Measurements from ENCODE around the gene LTK.

The LTK gene

GRCh38 chr15:41530363-41530956 lies 16.8 kb upstream of the LTK start:
- no peak for DNase-seq (ENCODE audit: low read depth)

DNA sequence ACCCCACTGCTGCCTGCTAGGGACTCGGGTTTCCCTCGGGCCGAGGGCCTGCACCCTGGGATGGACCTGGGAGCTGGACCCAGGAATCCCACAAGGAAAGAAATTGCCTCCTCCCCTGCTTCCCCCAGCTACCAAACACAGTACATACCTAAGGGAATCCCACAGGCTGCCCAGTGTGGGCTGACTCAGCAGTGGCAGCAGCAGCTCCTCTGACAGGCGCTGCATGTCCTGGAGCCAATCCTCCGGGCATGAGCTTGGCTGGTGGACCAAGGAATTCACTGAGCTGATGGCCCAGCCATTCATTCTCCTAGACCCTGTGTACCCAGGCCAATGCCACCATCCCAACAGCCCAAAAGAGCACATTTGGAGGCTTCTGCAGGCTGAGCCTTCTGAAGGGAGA lies 9.5 kb upstream of the LTK start:
- DNase-seq (ENCODE audit: low read depth), result no peak

- DNase-seq (ENCODE audit: low read depth), result no peak
Observed at GRCh38 chr15:41521614-41522013, 8.0 kb upstream of the LTK start.

- DNase-seq (ENCODE audit: low read depth), result no peak
Observed at GRCh38 chr15:41520636-41521035, 7.0 kb upstream of the LTK start.

DNA sequence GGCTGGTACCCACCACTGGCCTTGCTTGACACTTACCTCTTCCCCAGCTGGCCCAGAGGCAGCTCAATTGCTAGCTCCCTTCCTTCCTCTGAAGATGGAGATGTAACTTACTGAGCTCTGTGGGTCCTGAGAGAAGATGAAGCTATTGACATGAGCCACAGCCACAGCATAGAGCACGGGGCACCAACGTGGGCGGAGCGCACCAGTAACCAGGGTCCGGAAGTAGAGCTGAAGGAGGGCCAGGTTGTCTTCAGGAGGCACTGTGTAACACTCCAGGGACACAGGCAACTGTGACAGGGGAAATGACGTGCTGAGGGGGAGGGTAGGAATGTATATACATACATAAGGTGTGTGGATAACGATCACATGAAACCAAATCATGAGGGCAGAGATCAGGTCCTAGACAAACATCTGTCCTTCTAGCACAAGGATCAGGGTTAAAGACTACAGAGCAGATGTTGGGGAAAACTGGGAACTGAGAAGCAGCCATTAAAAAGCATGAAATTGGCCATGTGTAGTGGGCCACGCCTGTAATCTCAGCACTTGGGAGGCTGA lies 4.3 kb upstream of the LTK start:
- DNase-seq (ENCODE audit: low read depth), result no peak

- DNase-seq (ENCODE audit: low read depth), result no peak
Observed at GRCh38 chr15:41512940-41513505, 604 bp downstream of the LTK start.

DNA sequence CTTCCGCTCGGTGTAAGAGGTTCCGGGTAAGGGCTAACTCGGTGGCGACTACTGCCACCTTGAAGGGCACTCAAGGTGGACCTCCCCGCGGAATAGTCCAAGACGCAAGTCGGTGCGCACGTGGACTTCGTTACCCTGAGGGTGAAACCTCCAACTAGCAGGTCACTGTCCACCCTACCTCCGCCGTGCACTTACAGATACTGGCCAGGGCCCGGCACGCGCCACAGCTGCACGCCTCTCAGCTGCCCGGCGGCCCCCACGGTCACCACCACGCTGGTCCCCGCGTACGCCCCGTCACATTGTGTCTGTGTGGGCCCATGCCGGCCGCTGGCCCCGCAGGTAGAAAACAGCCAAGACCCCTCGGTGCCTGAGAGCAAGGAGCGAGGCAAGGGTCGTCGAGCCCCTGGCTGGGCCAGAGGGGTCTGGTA lies 1.1 kb downstream of the LTK start:
- DNase-seq (ENCODE audit: low read depth), result no peak

DNA sequence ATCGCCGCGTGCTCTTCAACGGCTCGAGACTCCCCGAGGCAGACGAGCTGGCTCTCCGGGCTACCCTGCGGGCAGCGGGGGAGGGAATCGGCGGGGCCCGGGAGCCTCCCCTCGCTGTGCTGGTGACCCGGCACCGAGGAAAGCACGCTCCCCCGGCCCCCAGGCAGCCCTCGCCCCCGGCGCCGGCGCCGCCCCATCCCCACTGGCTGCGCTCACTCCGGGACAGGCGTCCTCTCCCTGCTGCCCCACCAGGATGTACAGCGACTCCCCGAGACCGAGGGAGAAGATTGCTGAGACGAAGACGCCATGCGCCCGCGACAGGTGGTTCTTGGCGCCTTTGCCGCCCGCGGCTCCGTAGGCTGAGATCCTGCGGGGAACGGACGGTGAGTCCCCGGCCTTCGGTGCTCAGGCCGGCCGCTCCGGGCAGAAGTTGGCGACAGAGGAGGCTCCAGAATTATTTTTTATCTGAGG lies 1.7 kb downstream of the LTK start:
- no peak for DNase-seq (ENCODE audit: low read depth)

GRCh38 chr15:41511331-41511898 lies 2.2 kb downstream of the LTK start:
- DNase-seq (ENCODE audit: low read depth), result no peak

GRCh38 chr15:41510728-41511127 lies 2.9 kb downstream of the LTK start:
- no peak for DNase-seq (ENCODE audit: low read depth)

DNA sequence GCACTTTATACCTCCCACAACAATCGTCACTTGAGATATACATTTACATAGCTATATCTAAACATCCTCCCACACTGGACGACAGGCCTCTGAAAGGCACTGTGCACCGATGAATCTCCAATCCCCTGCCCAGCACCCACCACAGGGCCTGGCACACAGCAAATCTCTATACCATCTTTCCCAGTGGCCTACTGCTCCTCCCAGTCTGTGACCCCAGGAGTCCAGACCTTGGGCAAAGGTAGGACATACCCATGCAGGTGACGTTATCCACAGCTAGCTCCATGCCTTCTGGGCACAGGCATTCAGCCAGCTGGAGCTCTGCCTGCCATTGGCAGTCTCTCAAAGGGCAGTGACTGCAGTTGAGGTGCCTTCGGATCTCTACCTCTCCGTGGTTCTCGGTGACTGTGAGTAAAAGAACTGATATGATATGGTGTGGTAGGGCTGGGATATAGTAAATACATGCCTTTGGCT lies 5.8 kb downstream of the LTK start:
- DNase-seq (ENCODE audit: low read depth), result no peak

GRCh38 chr15:41506796-41507341 lies 6.8 kb downstream of the LTK start:
- DNase-seq (ENCODE audit: low read depth), result no peak

- no peak for DNase-seq (ENCODE audit: low read depth)
Observed at GRCh38 chr15:41505776-41506175, 7.9 kb downstream of the LTK start.

GRCh38 chr15:41504751-41505492 lies 8.7 kb downstream of the LTK start:
- no peak for DNase-seq (ENCODE audit: low read depth)

GRCh38 chr15:41503669-41504010 lies 10.0 kb downstream of the LTK start:
- no peak for DNase-seq (ENCODE audit: low read depth)

GRCh38 chr15:41502795-41503668 lies 10.6 kb downstream of the LTK start:
- DNase-seq (ENCODE audit: low read depth), result no peak

DNA sequence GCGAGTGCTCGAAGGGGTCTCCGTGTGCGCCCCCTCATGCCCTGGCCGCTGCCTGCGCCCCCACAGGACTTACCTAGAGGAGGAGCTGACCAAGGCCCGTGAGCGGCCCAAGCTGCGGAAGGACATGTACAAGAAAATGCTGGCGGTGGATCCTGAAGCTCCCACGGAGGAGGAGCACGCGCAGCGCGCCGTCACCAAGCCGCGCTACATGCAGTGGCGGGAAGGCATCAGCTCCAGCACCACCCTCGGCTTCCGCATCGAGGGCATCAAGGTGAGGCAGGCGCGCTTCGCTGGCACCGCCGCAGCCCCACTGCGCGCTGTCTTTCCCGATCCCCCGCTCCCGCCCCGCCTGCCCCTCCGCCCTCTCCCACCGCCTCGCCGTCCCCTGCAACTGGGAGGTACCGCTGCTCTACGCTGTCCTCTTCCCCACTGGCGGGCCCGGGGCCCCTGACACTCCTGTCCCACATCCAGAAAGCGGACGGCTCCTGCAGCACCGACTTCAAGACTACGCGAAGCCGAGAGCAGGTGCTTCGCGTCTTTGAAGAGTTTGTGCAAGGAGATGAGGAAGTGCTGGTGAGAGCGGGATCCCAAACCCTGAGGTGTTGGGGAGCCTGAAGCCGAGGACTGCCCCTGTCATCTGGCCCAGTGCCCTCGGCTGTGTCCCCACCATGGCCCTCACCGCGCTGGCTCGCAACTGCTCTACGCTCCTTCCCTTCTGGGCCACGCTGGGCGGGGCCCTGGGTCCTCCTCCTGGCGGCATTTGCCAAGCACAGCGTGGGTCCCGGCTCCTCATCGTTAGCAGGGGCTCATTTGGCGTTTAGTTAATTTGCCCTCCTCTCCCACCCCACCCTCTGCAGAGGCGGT lies 11.5 kb downstream of the LTK start:
- DNase-seq (ENCODE audit: low read depth), result no peak

DNA sequence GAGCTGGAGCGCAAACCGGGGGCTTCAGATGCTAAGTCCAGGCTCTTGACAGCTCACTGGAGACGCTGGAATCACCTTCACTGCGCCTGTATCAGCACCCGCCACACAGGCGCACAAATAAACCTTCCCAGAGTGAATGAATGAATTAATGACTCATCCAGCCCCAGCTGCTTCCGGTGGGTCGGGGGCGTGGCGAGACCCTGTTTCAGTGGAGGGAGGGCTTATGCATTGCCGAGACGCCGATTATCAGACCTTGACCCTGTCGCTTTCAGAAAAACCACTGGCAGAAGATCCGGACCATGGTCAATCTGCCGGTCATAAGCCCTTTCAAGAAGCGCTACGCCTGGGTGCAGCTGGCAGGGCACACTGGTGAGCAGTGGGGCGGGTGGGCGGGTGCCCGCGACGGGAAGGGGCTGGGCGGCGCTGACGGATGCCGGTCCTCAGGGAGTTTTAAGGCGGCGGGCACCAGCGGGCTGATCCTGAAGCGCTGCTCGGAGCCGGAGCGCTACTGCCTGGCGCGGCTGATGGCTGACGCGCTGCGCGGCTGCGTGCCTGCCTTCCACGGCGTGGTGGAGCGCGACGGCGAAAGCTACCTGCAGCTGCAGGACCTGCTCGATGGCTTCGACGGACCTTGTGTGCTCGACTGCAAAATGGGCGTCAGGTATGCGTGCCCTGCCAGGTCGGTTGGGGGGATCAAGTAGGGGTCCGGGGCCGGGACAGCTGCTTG lies 12.3 kb downstream of the LTK start:
- no peak for DNase-seq (ENCODE audit: low read depth)

GRCh38 chr15:41499109-41499851 lies 14.3 kb downstream of the LTK start:
- no peak for DNase-seq (ENCODE audit: low read depth)

Measured in stimulated activated CD8-positive, alpha-beta memory T cell treated with anti-CD3 and anti-CD28 coated beads, Interleukin-4, amount 100 ng/mL, for 24 hours (primary cell).